ENCODE results near the gene GMPPA.

GMPPA gene

GRCh38 chr2:219522111-219523030, 23.7 kb downstream of the GMPPA start:
- no peak for DNase-seq (ENCODE audit: low spot score)

- DNase-seq (ENCODE audit: low spot score): no peak
Observed at GRCh38 chr2:219523031-219523671, 24.5 kb downstream of the GMPPA start.

GRCh38 chr2:219524817-219525216, 26.1 kb downstream of the GMPPA start:
- no peak for DNase-seq (ENCODE audit: low spot score)

- DNase-seq (ENCODE audit: low spot score): no peak
Observed at GRCh38 chr2:219525533-219526232, 27.0 kb downstream of the GMPPA start.

- DNase-seq (ENCODE audit: low spot score): no peak
Observed at GRCh38 chr2:219526320-219527075, 27.8 kb downstream of the GMPPA start.

- DNase-seq (ENCODE audit: low spot score): no peak
Observed at GRCh38 chr2:219527076-219527394, 28.3 kb downstream of the GMPPA start.

GRCh38 chr2:219527472-219527871, 28.8 kb downstream of the GMPPA start:
- no peak for DNase-seq (ENCODE audit: low spot score)

GRCh38 chr2:219530048-219530963, 31.6 kb downstream of the GMPPA start:
- DNase-seq (ENCODE audit: low spot score): peak; percentile 77

GRCh38 chr2:219531639-219532377, 33.1 kb downstream of the GMPPA start:
- no peak for DNase-seq (ENCODE audit: low spot score)

- no peak for DNase-seq (ENCODE audit: low spot score)
Observed at GRCh38 chr2:219532378-219532649, 33.6 kb downstream of the GMPPA start.

GRCh38 chr2:219533930-219534661, 35.4 kb downstream of the GMPPA start:
- no peak for DNase-seq (ENCODE audit: low spot score)

- DNase-seq (ENCODE audit: low spot score): no peak
Observed at GRCh38 chr2:219536425-219536824, 37.7 kb downstream of the GMPPA start.

- no peak for DNase-seq (ENCODE audit: low spot score)
Observed at GRCh38 chr2:219536967-219537366, 38.3 kb downstream of the GMPPA start.

- no peak for DNase-seq (ENCODE audit: low spot score)
Observed at GRCh38 chr2:219537657-219538488, 39.2 kb downstream of the GMPPA start.

- no peak for DNase-seq (ENCODE audit: low spot score)
Observed at GRCh38 chr2:219538504-219538951, 39.8 kb downstream of the GMPPA start.

GRCh38 chr2:219538956-219539788, 40.5 kb downstream of the GMPPA start:
- DNase-seq (ENCODE audit: low spot score): no peak

GRCh38 chr2:219539926-219540678, 41.4 kb downstream of the GMPPA start:
- no peak for DNase-seq (ENCODE audit: low spot score)
